HEK293T (cell line): ENCODE data around the gene BTBD19.

ENCODE experiments used
- CTCF ChIA-PET: fragments of 350-600 bp; formaldehyde crosslinking; extraction: SDS; loops from one replicate; lab custom pipeline; 2021; ENCODE audit warnings: antibody characterized with exemption, inconsistent platforms; lab: Yijun Ruan, JAX
- POLR2A ChIA-PET: fragments of 350-600 bp; formaldehyde crosslinking; extraction: SDS; loops from one replicate; lab custom pipeline; 2020; ENCODE audit warnings: antibody characterized with exemption, inconsistent platforms; lab: Yijun Ruan, JAX
- DNase-seq: peaks from one replicate; pipeline ENCODE4 v3.0.0; 2012; ENCODE audit warnings: mixed read lengths; ENCODE audit errors: extremely low spot score
- ARNT ChIP-seq: fragments of 450-650 bp; IDR thresholded peaks from 2 replicates; pipeline ENCODE4 v1.6.1; 2017; ENCODE audit warnings: mild to moderate bottlenecking
- BHLHE40 ChIP-seq: fragments of 450-650 bp; IDR thresholded peaks from 2 replicates; pipeline ENCODE4 v1.6.1; 2016; ENCODE audit warnings: mild to moderate bottlenecking, moderate library complexity, borderline replicate concordance
- CTBP1 ChIP-seq: fragments of 450-650 bp; IDR thresholded peaks from 2 replicates; pipeline ENCODE4 v1.6.1; 2016; ENCODE audit warnings: borderline replicate concordance
- ELF4 ChIP-seq: fragments of 450-650 bp; IDR thresholded peaks from 2 replicates; pipeline ENCODE4 v1.6.1; 2017; ENCODE audit warnings: antibody characterized with exemption
- FOXA1 ChIP-seq: fragments of 450-650 bp; IDR thresholded peaks from 2 replicates; pipeline ENCODE4 v1.6.1; 2016; ENCODE audit warnings: mild to moderate bottlenecking
- FOXK2 ChIP-seq: fragments of 450-650 bp; IDR thresholded peaks from 2 replicates; pipeline ENCODE4 v1.6.1; 2016; ENCODE audit warnings: mild to moderate bottlenecking
- FOXM1 ChIP-seq: fragments of 450-650 bp; IDR thresholded peaks from 2 replicates; pipeline ENCODE4 v1.6.1; 2017; ENCODE audit warnings: mild to moderate bottlenecking, borderline replicate concordance
- HDGF ChIP-seq: fragments of 450-650 bp; IDR thresholded peaks from 2 replicates; pipeline ENCODE4 v1.6.1; 2017; ENCODE audit warnings: antibody characterized with exemption, borderline replicate concordance
- L3MBTL2 ChIP-seq: fragments of 450-650 bp; conservative IDR thresholded peaks from 2 replicates; pipeline ENCODE4 v1.6.1; 2016; ENCODE audit warnings: mild to moderate bottlenecking
- LEF1 ChIP-seq: fragments of 450-650 bp; IDR thresholded peaks from 2 replicates; pipeline ENCODE4 v1.6.1; 2017; ENCODE audit warnings: mild to moderate bottlenecking, borderline replicate concordance
- NFRKB ChIP-seq: fragments of 450-650 bp; IDR thresholded peaks from 2 replicates; pipeline ENCODE4 v1.6.1; 2016; ENCODE audit warnings: mild to moderate bottlenecking, moderate library complexity
- SP1 ChIP-seq: fragments of 450-650 bp; IDR thresholded peaks from 2 replicates; pipeline ENCODE4 v1.6.1; 2017
- SUZ12 ChIP-seq: fragments of 450-650 bp; IDR thresholded peaks from 2 replicates; pipeline ENCODE4 v1.6.1; 2016; ENCODE audit warnings: mild to moderate bottlenecking
- TARDBP ChIP-seq: fragments of 450-650 bp; IDR thresholded peaks from 2 replicates; pipeline ENCODE4 v1.6.1; 2016
- ZNF384 ChIP-seq: fragments of 450-650 bp; IDR thresholded peaks from 2 replicates; pipeline ENCODE4 v1.6.1; 2016
- TF ChIP-seq, protein P1 (sequence below): fragments of 450-650 bp; IDR thresholded peaks from 2 replicates; pipeline ENCODE4 v1.6.1; 2016

The BTBD19 gene

DNA sequence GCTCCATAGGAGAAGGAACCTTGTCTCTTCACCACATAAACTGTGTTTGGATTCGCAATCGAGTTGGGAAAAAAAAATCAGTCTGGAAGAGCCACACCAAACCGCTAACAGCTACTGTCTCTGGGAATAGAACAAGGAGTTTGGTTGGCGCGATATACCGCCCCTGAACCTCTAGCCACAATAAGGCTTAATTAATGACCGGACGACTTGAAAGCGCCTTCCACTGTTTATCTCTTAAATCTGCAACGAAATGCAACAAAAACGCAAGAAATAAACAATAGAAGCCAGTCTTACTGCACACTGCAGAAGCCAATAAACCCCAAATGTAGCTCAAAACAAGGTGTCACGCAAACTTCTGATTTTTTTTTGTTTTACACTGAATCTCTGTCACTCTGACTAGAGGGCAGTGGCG lies 10.9 kb downstream of the BTBD19 start:
- CTCF ChIA-PET: interaction anchor here (0.6 to 1.4 kb wide), 6 partner anchors 19 to 574 kb away, joined by 3 to 8 read pairs (median 4); partner anchors contain the start of gene PLK3
- POLR2A ChIA-PET: interaction anchor here (0.6 to 6.8 kb wide), 34 partner anchors 11 to 1112 kb away, joined by 3 to 137 read pairs (median 4); partner anchors contain the start of genes BEST4, BTBD19, DYNLT4 and EIF2B3
- TF ChIP-seq FOXM1 (no peak), HDGF (no peak), NFRKB (no peak), FOXA1 (no peak), ZNF384 (peak; percentile 75; the same call in 1 of the 2 replicates), LEF1 (no peak), TARDBP (no peak)
- DNase-seq: peak; percentile 34

GRCh38 chr1:44819608-44820327 lies 11.4 kb downstream of the BTBD19 start:
- ChIA-PET CTCF (interaction anchor here (0.6 to 1.4 kb wide), 5 partner anchors 20 to 574 kb away, joined by 3 to 8 read pairs (median 4); partner anchors contain the start of gene PLK3), POLR2A (interaction anchor here (0.6 to 6.8 kb wide), 37 partner anchors 11 to 1113 kb away, joined by 3 to 137 read pairs (median 4); partner anchors contain the start of genes BEST4, BTBD19, DYNLT4 and EIF2B3)
- peak; percentile 85 for DNase-seq
- TF ChIP-seq ZNF384 (no peak), TARDBP (peak; percentile 70; the same call in 1 of the 2 replicates), L3MBTL2 (no peak), NFRKB (peak; percentile 60; the same call in 1 of the 2 replicates), FOXK2 (peak; percentile 65; the same call in 1 of the 2 replicates), BHLHE40 (peak; percentile 46; the same call in 1 of the 2 replicates), ARNT (peak; percentile 65; the same call in 1 of the 2 replicates), ELF4 (peak; percentile 99), HDGF (no peak), LEF1 (no peak), SP1 (no peak), CTBP1 (peak; percentile 48), FOXA1 (no peak), SUZ12 (peak; percentile 78), FOXM1 (peak; percentile 38; the same call in 1 of the 2 replicates)
- TF ChIP-seq, protein P1, sequence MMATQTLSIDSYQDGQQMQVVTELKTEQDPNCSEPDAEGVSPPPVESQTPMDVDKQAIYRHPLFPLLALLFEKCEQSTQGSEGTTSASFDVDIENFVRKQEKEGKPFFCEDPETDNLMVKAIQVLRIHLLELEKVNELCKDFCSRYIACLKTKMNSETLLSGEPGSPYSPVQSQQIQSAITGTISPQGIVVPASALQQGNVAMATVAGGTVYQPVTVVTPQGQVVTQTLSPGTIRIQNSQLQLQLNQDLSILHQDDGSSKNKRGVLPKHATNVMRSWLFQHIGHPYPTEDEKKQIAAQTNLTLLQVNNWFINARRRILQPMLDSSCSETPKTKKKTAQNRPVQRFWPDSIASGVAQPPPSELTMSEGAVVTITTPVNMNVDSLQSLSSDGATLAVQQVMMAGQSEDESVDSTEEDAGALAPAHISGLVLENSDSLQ: peak; percentile 75

DNA sequence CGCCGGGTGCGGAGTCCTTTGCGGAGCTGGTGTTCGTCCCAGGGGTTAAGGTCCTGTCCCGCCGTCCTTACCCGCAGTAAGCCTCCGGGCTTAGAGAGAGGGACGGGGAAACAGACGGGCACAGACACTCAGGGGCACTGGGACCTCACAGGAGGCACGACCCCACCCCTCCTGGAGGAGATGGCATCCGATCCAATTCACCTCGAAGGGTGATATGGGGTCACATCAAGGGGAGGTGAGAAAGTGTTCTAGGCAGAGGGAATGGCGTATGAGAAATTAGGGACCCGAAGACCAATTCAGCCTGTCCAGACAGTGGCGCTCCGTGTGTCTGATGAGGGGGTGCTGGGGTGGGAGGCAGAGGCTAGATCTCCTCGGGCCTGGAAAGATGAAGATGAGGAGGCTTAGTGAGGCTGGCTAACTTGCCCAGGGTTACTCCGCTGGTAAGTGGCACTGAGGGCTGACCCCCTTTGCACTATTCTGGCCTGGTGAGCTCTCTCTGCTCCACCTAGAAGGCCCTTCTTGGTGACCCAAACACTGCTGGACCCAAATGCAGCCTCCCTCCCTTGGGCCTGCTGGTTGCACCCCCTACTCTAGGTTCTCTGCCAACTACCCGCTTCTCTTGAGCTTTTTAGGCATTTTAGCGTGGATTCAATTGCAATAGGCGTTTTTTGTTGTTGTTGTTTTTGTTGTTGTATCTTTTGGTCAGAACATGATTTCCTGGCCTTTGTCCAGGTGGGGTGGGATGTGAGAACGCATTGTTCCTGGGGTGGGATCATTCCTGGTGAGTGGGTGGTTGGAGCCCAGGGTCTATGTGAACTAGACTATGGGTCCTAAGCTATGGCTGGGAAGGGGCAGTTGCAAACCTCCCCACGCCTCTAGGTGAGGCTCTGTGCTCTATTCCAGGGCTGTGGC lies 12.3 kb downstream of the BTBD19 start:
- TF ChIP-seq ARNT (no peak), ZNF384 (no peak), TARDBP (no peak), SP1 (no peak), FOXM1 (no peak), CTBP1 (no peak), L3MBTL2 (no peak)
- ChIA-PET POLR2A (interaction anchor here (1.0 to 6.8 kb wide), 10 partner anchors 10 to 520 kb away, joined by 3 to 137 read pairs (median 9); partner anchors contain the start of genes BTBD19, DYNLT4, EIF2B3 and MUTYH), CTCF (interaction anchor here (0.7 to 1.4 kb wide), 5 partner anchors 9 to 27 kb away, joined by 3 to 8 read pairs (median 4); partner anchors contain the start of gene PLK3)
- no peak for DNase-seq

DNA sequence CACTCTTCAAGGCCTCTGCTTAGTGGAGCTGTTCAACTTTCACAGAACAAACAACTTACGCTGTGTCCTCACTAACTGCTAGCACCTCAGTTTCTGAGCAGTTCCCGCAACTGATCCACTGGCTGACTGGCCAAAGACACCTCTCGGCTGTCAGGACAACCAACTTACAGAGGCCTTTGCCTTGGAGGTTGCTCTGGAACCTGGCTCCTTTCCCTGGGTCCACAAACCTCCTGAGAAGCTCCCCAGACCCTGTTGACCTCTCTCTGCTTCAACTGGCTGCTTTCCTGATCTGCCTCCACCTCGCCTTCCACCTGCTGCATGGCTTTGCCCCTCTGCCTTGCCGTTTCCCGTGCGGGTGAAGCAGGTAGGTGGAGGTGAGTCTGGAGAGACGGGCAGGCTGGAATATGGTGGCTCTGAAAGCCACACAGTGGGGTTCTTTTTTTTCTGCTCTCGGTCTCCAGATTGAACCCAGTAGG lies 13.0 kb downstream of the BTBD19 start:
- TF ChIP-seq TARDBP: no peak
- no peak for TF ChIP-seq ZNF384
- no peak for TF ChIP-seq SP1
- TF ChIP-seq ELF4: no peak
- no peak for TF ChIP-seq SUZ12
- TF ChIP-seq FOXA1: no peak
- no peak for TF ChIP-seq CTBP1
- TF ChIP-seq BHLHE40: no peak
- DNase-seq: no peak
- CTCF ChIA-PET: interaction anchor here (0.6 to 0.9 kb wide), 4 partner anchors 9 to 526 kb away, joined by 3 to 4 read pairs (median 3); no protein-coding TSS in a partner anchor
- POLR2A ChIA-PET: interaction anchor here (0.8 to 6.8 kb wide), 10 partner anchors 10 to 482 kb away, joined by 3 to 137 read pairs (median 7); partner anchors contain the start of genes BTBD19, DYNLT4, PLK3 and PTCH2

GRCh38 chr1:44822131-44822701 lies 13.9 kb downstream of the BTBD19 start:
- ChIA-PET CTCF (interaction anchor here (0.6 to 1.3 kb wide), 3 partner anchors 20 to 525 kb away, joined by 3 read pairs; partner anchors contain the start of gene UROD), POLR2A (interaction anchor here (0.8 to 6.8 kb wide), 9 partner anchors 9 to 103 kb away, joined by 3 to 137 read pairs (median 10); partner anchors contain the start of genes BTBD19, DYNLT4, PLK3 and RNU5D-1)
- TF ChIP-seq FOXA1 (no peak), LEF1 (no peak), FOXK2 (no peak), FOXM1 (no peak), TARDBP (no peak), ZNF384 (no peak), SUZ12 (no peak), ARNT (no peak), ELF4 (no peak)
- TF ChIP-seq, protein P1: no peak
- DNase-seq: no peak
